Nephron (organoid): ENCODE measurements around the gene LAPTM5.
A peak's percentile ranks its signal among the peaks of the same experiment; 100 is the strongest.

Experiments
- H3K27ac Mint-ChIP-seq, 3 experiments: 2 replicates each; pipeline ENCODE4 v1.8.0; 2020; ENCODE audit warnings: mixed read lengths in 3 of 3, mild to moderate bottlenecking in 2 of 3, moderate library complexity in 1 of 3
- H3K27me3 Mint-ChIP-seq: 2 replicates; pipeline ENCODE4 v1.8.0; 2021; ENCODE audit warnings: low read depth, mild to moderate bottlenecking, moderate library complexity, mixed read lengths
- H3K36me3 Mint-ChIP-seq: 2 replicates; pipeline ENCODE4 v1.8.0; 2020; ENCODE audit warnings: low read depth, mixed read lengths
- H3K4me1 Mint-ChIP-seq: 2 replicates; pipeline ENCODE4 v1.8.0; 2020; ENCODE audit warnings: mixed read lengths
- H3K4me3 Mint-ChIP-seq, 3 experiments: 2 replicates each; pipeline ENCODE4 v1.8.0; 2020; ENCODE audit warnings: mild to moderate bottlenecking in 3 of 3, mixed read lengths in 3 of 3, moderate library complexity in 2 of 3
- H3K9me3 Mint-ChIP-seq: 2 replicates; pipeline ENCODE4 v1.8.0; 2020; ENCODE audit warnings: mixed read lengths
- TF ChIP-seq, protein P1 (sequence below), 3 experiments: fragments of 200-600 bp; sonication (generic); IDR thresholded peaks; one replicate each; pipeline ENCODE4 v1.5.0; 2021; ENCODE audit warnings: antibody characterized with exemption in 3 of 3; ENCODE audit not compliant: unreplicated experiment in 3 of 3

LAPTM5 gene

DNA sequence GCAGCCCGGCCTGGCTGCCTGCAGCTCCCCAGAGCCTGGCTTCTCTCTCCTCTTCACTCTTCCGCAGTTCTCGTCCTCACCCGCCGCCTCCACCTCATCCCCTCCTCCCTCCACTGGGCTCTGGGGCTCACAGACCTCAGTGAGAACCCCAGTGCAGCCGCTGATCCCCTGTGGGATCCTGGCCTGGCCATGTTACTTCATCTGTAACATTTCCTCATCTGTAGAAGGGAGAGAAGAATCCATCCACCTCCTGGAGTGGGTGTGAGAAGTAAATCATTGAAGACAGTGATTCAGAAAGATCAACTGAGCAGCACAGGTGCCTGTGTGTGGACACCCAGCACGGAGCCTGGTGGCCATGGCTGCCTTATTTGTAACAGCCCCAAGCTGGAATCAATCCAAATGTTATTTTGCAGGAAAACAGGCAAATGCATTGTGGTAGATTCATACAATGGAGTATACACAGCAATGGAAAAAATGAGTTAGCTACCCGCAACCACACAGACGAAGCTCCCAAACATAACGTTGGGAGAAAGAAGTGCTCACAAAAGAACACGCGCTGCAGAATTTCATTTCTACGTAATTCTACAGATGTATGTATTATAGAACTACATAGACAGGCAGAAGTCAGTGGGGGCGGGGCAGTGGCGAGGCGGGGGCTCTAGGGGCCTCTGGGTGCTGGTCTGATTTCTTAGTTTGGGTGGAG, 8.7 kb downstream of the LAPTM5 start:
- H3K4me1 Mint-ChIP-seq, result peaks cover 21% of the 10 kb centered on the region
- no peaks in the 10 kb centered on the region for H3K9me3 Mint-ChIP-seq
- H3K27ac Mint-ChIP-seq, result peak overlapping the region; percentile 21 to 70 (median 25)
- no peak overlapping the region for H3K4me3 Mint-ChIP-seq
- H3K27me3 Mint-ChIP-seq, result peaks cover 22% of the 10 kb centered on the region
- no peaks in the 10 kb centered on the region for H3K36me3 Mint-ChIP-seq
- TF ChIP-seq, protein P1, sequence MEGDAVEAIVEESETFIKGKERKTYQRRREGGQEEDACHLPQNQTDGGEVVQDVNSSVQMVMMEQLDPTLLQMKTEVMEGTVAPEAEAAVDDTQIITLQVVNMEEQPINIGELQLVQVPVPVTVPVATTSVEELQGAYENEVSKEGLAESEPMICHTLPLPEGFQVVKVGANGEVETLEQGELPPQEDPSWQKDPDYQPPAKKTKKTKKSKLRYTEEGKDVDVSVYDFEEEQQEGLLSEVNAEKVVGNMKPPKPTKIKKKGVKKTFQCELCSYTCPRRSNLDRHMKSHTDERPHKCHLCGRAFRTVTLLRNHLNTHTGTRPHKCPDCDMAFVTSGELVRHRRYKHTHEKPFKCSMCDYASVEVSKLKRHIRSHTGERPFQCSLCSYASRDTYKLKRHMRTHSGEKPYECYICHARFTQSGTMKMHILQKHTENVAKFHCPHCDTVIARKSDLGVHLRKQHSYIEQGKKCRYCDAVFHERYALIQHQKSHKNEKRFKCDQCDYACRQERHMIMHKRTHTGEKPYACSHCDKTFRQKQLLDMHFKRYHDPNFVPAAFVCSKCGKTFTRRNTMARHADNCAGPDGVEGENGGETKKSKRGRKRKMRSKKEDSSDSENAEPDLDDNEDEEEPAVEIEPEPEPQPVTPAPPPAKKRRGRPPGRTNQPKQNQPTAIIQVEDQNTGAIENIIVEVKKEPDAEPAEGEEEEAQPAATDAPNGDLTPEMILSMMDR (IDR thresholded peaks at IDR 0.05; ENCODE audit: unreplicated experiment in 3 of 3), result no peak

- TF ChIP-seq, protein P1 (IDR thresholded peaks at IDR 0.05; ENCODE audit: unreplicated experiment in 3 of 3), result no peak
- Mint-ChIP-seq H3K27ac (peak overlapping the region in 2 of 3 experiments; percentile 21 to 70), H3K27me3 (peaks cover 23% of the 10 kb centered on the region), H3K4me3 (no peak overlapping the region), H3K4me1 (peaks cover 14% of the 10 kb centered on the region), H3K9me3 (no peaks in the 10 kb centered on the region), H3K36me3 (no peaks in the 10 kb centered on the region)
Measured at GRCh38 chr1:30748098-30748698, 9.4 kb downstream of the LAPTM5 start.

GRCh38 chr1:30747033-30748008, 10.3 kb downstream of the LAPTM5 start:
- TF ChIP-seq, protein P1 (IDR thresholded peaks at IDR 0.05; ENCODE audit: unreplicated experiment in 3 of 3), result no peak
- H3K27ac Mint-ChIP-seq, result peak overlapping the region in 1 of 3 experiments; percentile 51
- H3K36me3 Mint-ChIP-seq, result no peaks in the 10 kb centered on the region
- no peak overlapping the region for H3K4me3 Mint-ChIP-seq
- no peaks in the 10 kb centered on the region for H3K9me3 Mint-ChIP-seq
- peaks cover 12% of the 10 kb centered on the region for H3K4me1 Mint-ChIP-seq
- peaks cover 18% of the 10 kb centered on the region for H3K27me3 Mint-ChIP-seq

DNA sequence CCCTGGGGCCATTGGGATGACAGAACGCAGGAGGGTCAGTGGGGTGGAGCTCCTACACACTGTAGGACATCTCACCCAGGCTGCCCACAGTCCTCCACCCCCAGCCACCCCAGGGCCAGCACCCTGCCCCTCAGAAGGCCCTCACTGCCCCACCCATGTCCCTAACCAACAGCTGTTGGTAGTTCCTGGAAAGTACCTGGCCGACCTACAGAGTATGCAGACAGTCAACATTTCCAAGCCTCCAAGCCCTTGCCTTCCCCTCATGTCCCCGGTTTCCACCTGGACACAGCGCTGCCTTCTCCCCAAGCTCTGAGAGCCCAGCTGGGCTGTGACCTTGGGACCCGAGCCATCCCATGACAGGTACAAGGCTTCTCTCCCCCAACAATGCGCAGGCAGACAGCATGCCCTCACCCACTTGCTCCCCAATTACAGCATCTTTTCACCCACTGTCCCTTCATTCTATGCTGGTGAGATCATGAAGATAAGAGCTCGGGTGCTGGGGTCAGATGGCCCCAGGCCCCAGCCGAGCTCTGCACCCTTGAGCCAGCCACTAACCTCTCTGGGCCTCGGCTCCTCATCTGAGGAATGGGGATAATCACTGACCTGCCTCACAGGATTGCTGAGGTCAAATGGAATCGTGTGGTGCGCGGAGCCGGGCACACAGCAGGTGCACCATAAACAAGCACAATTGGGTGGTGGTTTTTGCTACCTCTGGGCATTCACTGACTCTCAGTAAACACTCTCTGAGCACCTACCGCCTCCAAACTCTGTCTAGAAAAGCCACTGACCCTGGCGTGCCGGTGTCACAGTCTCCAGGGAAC, 11.2 kb downstream of the LAPTM5 start:
- H3K9me3 Mint-ChIP-seq, result no peaks in the 10 kb centered on the region
- H3K27me3 Mint-ChIP-seq, result peaks cover 18% of the 10 kb centered on the region
- H3K4me3 Mint-ChIP-seq, result no peak overlapping the region
- peaks cover 12% of the 10 kb centered on the region for H3K4me1 Mint-ChIP-seq
- TF ChIP-seq, protein P1 (IDR thresholded peaks at IDR 0.05; ENCODE audit: unreplicated experiment in 3 of 3), result no peak
- H3K27ac Mint-ChIP-seq, result peak overlapping the region in 1 of 3 experiments; percentile 51
- H3K36me3 Mint-ChIP-seq, result no peaks in the 10 kb centered on the region

- no peak overlapping the region for H3K27ac Mint-ChIP-seq
- H3K4me1 Mint-ChIP-seq, result peaks cover 17% of the 10 kb centered on the region
- H3K27me3 Mint-ChIP-seq, result peaks cover 20% of the 10 kb centered on the region
- no peaks in the 10 kb centered on the region for H3K36me3 Mint-ChIP-seq
- no peaks in the 10 kb centered on the region for H3K9me3 Mint-ChIP-seq
- no peak overlapping the region for H3K4me3 Mint-ChIP-seq
- TF ChIP-seq, protein P1 (IDR thresholded peaks at IDR 0.05; ENCODE audit: unreplicated experiment in 3 of 3), result no peak
Measured at GRCh38 chr1:30745834-30746208, 11.8 kb downstream of the LAPTM5 start.
